Lower lobe of right lung (tissue), 2 donors: ENCODE measurements around the gene ANTKMT. TPM values are rescaled to one million over a fixed set of nuclear protein-coding genes. Genes with fewer than 3 reads are reported as not detected.

Experiments
- ATAC-seq, 2 donors: fragments of 200-7000 bp; cut with Tn5 transposase; one replicate each; pipeline ENCODE4 v1.9.1; 2020 to 2022; ENCODE audit warnings: mild to moderate bottlenecking in 2 of 2, moderate library complexity in 2 of 2
- DNase-seq: peaks from one replicate; pipeline ENCODE4 v3.0.0-alpha.2; 2020
- H3K27ac ChIP-seq: fragments of 200-600 bp; one replicate; pipeline ENCODE4 v1.8.0; 2022
- H3K27me3 ChIP-seq: fragments of 200-600 bp; one replicate; pipeline ENCODE4 v1.8.0; 2022; ENCODE audit warnings: low read depth
- H3K36me3 ChIP-seq: fragments of 200-600 bp; one replicate; pipeline ENCODE4 v1.8.0; 2022; ENCODE audit warnings: mild to moderate bottlenecking
- H3K4me1 ChIP-seq: fragments of 200-600 bp; one replicate; pipeline ENCODE4 v1.8.0; 2022
- H3K4me3 ChIP-seq: fragments of 200-600 bp; one replicate; pipeline ENCODE4 v1.8.0; 2022; ENCODE audit warnings: mild to moderate bottlenecking
- H3K9me3 ChIP-seq: fragments of 200-600 bp; one replicate; pipeline ENCODE4 v1.8.0; 2022
- intact Hi-C: fragments of 100-400 bp; cut with DNase I; formaldehyde crosslinking; loops from one replicate; pipeline ENCODE4 v1.11.0; 2022
- total RNA-seq: library from RNA; stranded (reverse); fragmentation: NEBNext Ultra II Directional; extraction: Animal tissue kit (Norgen Biotek cat#: 25700); gene quantifications from one replicate; pipeline ENCODE4 v1.2.1, GENCODE V29; 2021
- TF ChIP-seq, protein P1 (sequence below): fragments of 200-600 bp; IDR thresholded peaks from one replicate; pipeline ENCODE4 v1.8.0; 2022; ENCODE audit warnings: antibody characterized with exemption, mild to moderate bottlenecking
- donor health status: DM: no; HTN: yes; CAD: no; lungs with severe emphysema.

Gene ANTKMT
- total RNA-seq, 1 donor from 2014 or later: 36.5 TPM

DNA sequence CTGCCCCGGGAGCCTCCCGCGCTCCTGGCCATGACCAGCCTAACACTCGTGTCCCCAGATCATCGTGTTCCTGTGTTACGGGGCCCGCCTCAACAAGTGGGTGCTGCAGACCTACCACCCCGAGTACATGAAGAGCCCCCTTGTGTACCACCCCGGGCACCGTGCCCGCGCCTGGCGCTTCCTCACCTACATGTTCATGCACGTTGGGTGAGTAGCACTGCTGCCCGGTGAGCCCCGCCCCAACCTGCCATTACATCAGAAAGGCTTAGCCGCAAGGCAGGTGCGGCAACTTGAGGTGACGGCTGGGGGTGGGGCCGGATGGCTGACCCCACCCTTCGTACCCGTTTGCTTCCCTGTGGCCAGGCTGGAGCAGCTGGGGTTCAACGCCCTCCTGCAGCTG is 44.0 kb upstream of the ANTKMT start:
- no peak for ATAC-seq
- DNase-seq: peak; percentile 83

DNA sequence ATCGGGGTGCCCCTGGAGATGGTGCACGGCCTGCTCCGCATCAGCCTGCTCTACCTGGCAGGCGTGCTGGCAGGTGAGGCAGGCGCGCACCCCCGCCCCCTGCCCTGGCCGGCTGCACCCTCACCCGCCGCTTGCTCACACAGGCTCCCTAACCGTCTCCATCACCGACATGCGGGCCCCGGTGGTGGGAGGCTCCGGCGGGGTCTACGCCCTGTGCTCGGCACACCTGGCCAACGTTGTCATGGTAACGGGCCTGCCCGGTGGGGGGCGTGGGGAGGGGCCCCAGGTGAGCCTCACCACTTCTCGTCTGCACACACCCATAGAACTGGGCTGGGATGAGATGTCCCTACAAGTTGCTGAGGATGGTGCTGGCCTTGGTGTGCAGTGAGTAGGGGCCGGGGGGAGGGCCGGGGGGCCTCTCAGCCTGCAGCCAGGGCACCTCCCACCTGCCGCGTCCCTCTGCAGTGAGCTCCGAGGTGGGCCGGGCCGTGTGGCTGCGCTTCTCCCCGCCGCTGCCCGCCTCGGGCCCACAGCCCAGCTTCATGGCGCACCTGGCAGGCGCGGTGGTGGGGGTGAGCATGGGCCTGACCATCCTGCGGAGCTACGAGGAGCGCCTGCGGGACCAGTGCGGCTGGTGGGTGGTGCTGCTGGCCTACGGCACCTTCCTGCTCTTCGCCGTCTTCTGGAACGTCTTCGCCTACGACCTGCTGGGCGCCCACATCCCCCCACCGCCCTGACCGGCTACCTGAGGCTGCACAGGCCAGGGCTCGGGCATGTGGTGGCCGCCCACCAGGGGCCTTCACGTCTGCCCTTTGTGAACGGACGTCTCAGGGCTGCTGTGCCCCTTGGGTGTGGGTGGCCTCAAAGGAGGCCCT is 43.4 kb upstream of the ANTKMT start:
- Histone ChIP-seq H3K36me3 (peaks cover 29% of the 10 kb centered on the region), H3K4me3 (peak overlapping the region; percentile 19), H3K4me1 (peaks cover 38% of the 10 kb centered on the region), H3K9me3 (no peaks in the 10 kb centered on the region), H3K27ac (no peak overlapping the region), H3K27me3 (peaks cover 11% of the 10 kb centered on the region)
- intact Hi-C loops: no loop called here
- no peak for DNase-seq
- TF ChIP-seq, protein P1, sequence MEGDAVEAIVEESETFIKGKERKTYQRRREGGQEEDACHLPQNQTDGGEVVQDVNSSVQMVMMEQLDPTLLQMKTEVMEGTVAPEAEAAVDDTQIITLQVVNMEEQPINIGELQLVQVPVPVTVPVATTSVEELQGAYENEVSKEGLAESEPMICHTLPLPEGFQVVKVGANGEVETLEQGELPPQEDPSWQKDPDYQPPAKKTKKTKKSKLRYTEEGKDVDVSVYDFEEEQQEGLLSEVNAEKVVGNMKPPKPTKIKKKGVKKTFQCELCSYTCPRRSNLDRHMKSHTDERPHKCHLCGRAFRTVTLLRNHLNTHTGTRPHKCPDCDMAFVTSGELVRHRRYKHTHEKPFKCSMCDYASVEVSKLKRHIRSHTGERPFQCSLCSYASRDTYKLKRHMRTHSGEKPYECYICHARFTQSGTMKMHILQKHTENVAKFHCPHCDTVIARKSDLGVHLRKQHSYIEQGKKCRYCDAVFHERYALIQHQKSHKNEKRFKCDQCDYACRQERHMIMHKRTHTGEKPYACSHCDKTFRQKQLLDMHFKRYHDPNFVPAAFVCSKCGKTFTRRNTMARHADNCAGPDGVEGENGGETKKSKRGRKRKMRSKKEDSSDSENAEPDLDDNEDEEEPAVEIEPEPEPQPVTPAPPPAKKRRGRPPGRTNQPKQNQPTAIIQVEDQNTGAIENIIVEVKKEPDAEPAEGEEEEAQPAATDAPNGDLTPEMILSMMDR: no peak
- no peak for ATAC-seq

More for the DNA sequence above, 44.0 kb upstream of the ANTKMT start:
- Histone ChIP-seq H3K27me3 (peaks cover 11% of the 10 kb centered on the region), H3K27ac (no peak overlapping the region), H3K9me3 (no peaks in the 10 kb centered on the region), H3K4me3 (peak overlapping the region; percentile 19), H3K36me3 (peaks cover 29% of the 10 kb centered on the region), H3K4me1 (peaks cover 32% of the 10 kb centered on the region)
- intact Hi-C loops: no loop called here
- TF ChIP-seq, protein P1: no peak

DNA sequence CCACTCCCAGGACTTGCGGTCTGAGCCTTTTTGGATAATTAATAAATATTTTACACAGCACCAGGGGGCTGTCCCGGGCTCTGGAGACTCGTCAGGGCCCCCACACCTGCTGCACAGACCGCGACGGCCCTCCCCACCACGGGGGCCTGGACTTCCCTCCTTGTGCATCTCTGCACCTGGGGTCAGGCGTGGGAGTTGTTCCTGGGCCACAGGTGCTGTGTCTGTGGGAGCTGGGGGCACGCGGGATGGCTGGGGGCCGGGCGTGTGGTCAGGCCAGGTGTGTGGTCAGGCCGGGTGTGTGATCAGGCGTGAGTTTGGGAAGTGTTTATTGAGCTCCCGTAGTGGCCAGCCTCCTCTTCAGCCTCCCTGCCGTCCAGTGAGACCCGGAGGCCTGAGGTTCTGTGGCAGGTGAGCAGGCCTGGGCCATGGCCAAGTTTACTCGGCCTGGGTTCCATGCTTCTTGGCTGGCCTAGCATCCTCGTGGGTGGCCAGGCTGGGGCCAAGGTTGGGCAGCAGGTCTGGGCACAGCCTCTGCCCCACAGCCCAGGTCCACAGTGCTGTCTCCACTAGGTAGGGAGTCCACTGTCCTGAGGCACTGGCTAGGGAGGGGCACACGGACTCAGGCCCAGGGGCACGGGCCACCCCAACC is 42.6 kb upstream of the ANTKMT start:
- TF ChIP-seq, protein P1: no peak
- intact Hi-C loops: no loop called here
- H3K4me1 ChIP-seq: peaks cover 46% of the 10 kb centered on the region
- H3K9me3 ChIP-seq: no peaks in the 10 kb centered on the region
- DNase-seq (no peak), ATAC-seq (no peak)
- H3K27ac ChIP-seq: no peak overlapping the region
- H3K36me3 ChIP-seq: peaks cover 27% of the 10 kb centered on the region
- no peak overlapping the region for H3K4me3 ChIP-seq
- peaks cover 11% of the 10 kb centered on the region for H3K27me3 ChIP-seq

DNA sequence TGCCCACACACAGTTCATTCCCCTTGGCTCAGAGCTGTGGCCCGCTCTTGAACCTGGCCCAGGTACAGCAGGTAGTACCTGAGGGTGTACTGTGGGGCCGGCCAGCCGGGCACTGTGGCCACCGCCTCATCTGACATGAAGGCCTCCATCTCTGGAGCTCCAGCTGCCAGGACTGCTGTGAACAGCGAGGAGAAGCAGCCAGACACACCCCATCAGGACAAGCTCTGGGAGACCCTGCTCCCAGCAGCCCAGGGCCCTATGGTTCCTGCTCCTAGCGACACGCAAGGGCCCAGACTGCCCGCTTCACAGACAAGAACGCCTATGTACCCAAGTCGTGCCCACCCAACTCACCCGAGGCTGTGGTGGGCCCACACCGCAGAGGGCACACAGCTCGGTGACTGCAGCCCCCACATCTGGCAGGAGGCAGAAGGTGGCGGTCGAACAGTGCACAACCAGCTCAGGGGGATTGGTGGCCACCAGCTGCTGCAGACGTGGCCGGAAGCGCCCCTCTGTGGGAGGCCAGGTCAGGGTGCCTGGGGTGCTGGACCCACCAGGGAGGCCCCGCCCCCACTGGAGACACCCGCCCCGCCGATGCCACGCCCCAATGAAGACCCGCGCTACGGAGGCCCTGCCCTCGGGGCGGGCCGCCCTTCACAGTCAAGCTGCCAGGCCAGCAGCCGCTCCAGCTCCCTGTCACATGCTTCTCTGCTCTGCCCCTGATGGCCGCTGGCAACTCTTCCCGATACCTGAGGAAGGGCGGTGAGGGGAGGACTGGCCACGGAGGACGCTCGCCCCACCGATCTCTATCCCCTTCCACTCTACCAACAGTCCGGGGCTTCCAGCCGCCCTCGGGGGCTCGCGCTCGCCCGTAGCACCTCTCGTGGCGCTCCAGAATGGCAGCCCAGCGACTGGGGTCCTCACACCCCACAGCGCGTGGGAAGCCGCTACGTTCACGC is 41.8 kb upstream of the ANTKMT start:
- Histone ChIP-seq H3K9me3 (no peaks in the 10 kb centered on the region), H3K4me1 (peaks cover 51% of the 10 kb centered on the region), H3K4me3 (peak overlapping the region; percentile 71), H3K27ac (peak overlapping the region; percentile 70), H3K36me3 (peaks cover 20% of the 10 kb centered on the region), H3K27me3 (peaks cover 11% of the 10 kb centered on the region)
- peak; percentile 14 to 41 for ATAC-seq
- intact Hi-C loops: no loop called here
- DNase-seq: peak; percentile 80
- TF ChIP-seq, protein P1: no peak
